Fibroblast of lung (primary cell): ENCODE results near the gene RGS18. TPM values are rescaled to one million over a fixed set of nuclear protein-coding genes. Genes with fewer than 3 reads are reported as not detected.

Experiments
- DNase-seq, 2 donors: peaks; one replicate each; pipeline versions ENCODE4 v3.0.0 to v3.0.0-alpha.2; 2010; ENCODE audit warnings: low read depth in 2 of 2
- H2AFZ ChIP-seq: 2 replicates; pipeline ENCODE4 v1.5.1; 2012; ENCODE audit warnings: low read length, control low read depth, inconsistent platforms
- H3K27ac ChIP-seq: 2 replicates; pipeline ENCODE4 v1.5.1; 2011; ENCODE audit warnings: low read length, control low read depth; ENCODE audit not compliant: insufficient read depth
- H3K27me3 ChIP-seq: 2 replicates; pipeline ENCODE4 v1.5.1; 2011; ENCODE audit warnings: mild to moderate bottlenecking, low read length; ENCODE audit not compliant: control insufficient read depth, insufficient read depth
- H3K36me3 ChIP-seq: 2 replicates; pipeline ENCODE4 v1.5.1; 2011; ENCODE audit warnings: low read length; ENCODE audit not compliant: control insufficient read depth, insufficient read depth
- H3K4me1 ChIP-seq: 2 replicates; pipeline ENCODE4 v1.5.1; 2011; ENCODE audit warnings: low read length; ENCODE audit not compliant: control insufficient read depth, insufficient read depth; ENCODE audit errors: extremely low read depth
- H3K4me2 ChIP-seq: 2 replicates; pipeline ENCODE4 v1.5.1; 2011; ENCODE audit warnings: low read length, control low read depth; ENCODE audit not compliant: insufficient read depth; ENCODE audit errors: extremely low read depth
- H3K4me3 ChIP-seq, 4 experiments: fragments of 200-600 bp in 1 of 4; sonication (generic) in 1 of 4; replicated peaks in 1 of 4; 2 replicates each; pipeline ENCODE4 v1.5.1; 2011 to 2016; ENCODE audit warnings: low read length in 4 of 4, low read depth in 3 of 4, mild to moderate bottlenecking in 3 of 4, control low read depth in 2 of 4, inconsistent platforms in 1 of 4, mixed read lengths in 1 of 4; ENCODE audit not compliant: insufficient read depth in 1 of 4; ENCODE audit errors: control extremely low read depth in 1 of 4
- H3K79me2 ChIP-seq: 2 replicates; pipeline ENCODE4 v1.5.1; 2012; ENCODE audit warnings: mild to moderate bottlenecking, low read length, inconsistent platforms; ENCODE audit not compliant: control insufficient read depth, insufficient read depth
- H3K9ac ChIP-seq: 2 replicates; pipeline ENCODE4 v1.5.1; 2011; ENCODE audit warnings: mild to moderate bottlenecking, low read length, control low read depth; ENCODE audit not compliant: insufficient read depth
- H3K9me3 ChIP-seq: 2 replicates; pipeline ENCODE4 v1.5.1; 2012; ENCODE audit warnings: low read depth, low read length; ENCODE audit not compliant: control insufficient read depth, insufficient read depth
- H4K20me1 ChIP-seq: 2 replicates; pipeline ENCODE4 v1.5.1; 2011; ENCODE audit warnings: low read length; ENCODE audit not compliant: control insufficient read depth, insufficient read depth; ENCODE audit errors: extremely low read depth
- CTCF ChIP-seq, 2 donors: IDR thresholded peaks in 1 of 2; conservative IDR thresholded peaks in 1 of 2; 1 replicate in 1 of 2; 2 replicates in 1 of 2; pipeline ENCODE4 v1.5.1; 2011 to 2012; ENCODE audit warnings: low read length in 2 of 2, control low read depth in 1 of 2, inconsistent platforms in 1 of 2, low read depth in 1 of 2, mild to moderate bottlenecking in 1 of 2
- EZH2 ChIP-seq: IDR thresholded peaks from 2 replicates; pipeline ENCODE4 v1.5.1; 2012; ENCODE audit warnings: low read length, control low read depth, mild to moderate bottlenecking; ENCODE audit errors: missing control alignments
- polyA plus RNA-seq, 2 donors: library from polyadenylated mRNA; depleted of rRNA in 1 of 2; stranded (reverse) in 1 of 2; unstranded in 1 of 2; fragments of >200 nt; gene quantifications; 2 replicates each; pipeline ENCODE4 v1.2.1, GENCODE V29; 2011 to 2012; ENCODE audit warnings: missing spikeins in 1 of 2
- total RNA-seq: library from RNA; depleted of rRNA; stranded (reverse); fragments of >200 nt; gene quantifications from 2 replicates; pipeline ENCODE4 v1.2.1, GENCODE V29; 2014

RGS18 gene
- total and polyA plus RNA-seq, 2 donors (not counting 1 experiment from before 2014, with no cell fraction given) = 0.17 TPM; not detected in 1

GRCh38 chr1:192153276-192153675 lies 5.0 kb upstream of the RGS18 start:
- H3K27ac ChIP-seq = no peak overlapping the region
- no peaks in the 10 kb centered on the region for H4K20me1 ChIP-seq
- no peaks in the 10 kb centered on the region for H3K27me3 ChIP-seq
- no peaks in the 10 kb centered on the region for H3K36me3 ChIP-seq
- no peaks in the 10 kb centered on the region for H3K9me3 ChIP-seq
- H3K9ac ChIP-seq = no peak overlapping the region
- no peak overlapping the region for H3K4me3 ChIP-seq
- H2AFZ ChIP-seq = no peak overlapping the region
- TF ChIP-seq EZH2 (no peak), CTCF (conservative IDR thresholded peaks at IDR 0.05 in 1 of 2, IDR thresholded peaks at IDR 0.05 in 1 of 2; ENCODE audit: low read depth in 1 of 2, low read length in 2 of 2) (no peak)
- no peaks in the 10 kb centered on the region for H3K4me1 ChIP-seq
- DNase-seq = peak; percentile 43 to 57
- no peaks in the 10 kb centered on the region for H3K79me2 ChIP-seq
- no peak overlapping the region for H3K4me2 ChIP-seq

- Histone ChIP-seq H2AFZ (no peak overlapping the region), H4K20me1 (no peaks in the 10 kb centered on the region), H3K9ac (no peak overlapping the region), H3K4me3 (no peak overlapping the region), H3K4me1 (no peaks in the 10 kb centered on the region), H3K36me3 (no peaks in the 10 kb centered on the region), H3K27me3 (no peaks in the 10 kb centered on the region), H3K27ac (no peak overlapping the region), H3K79me2 (no peaks in the 10 kb centered on the region), H3K4me2 (no peak overlapping the region), H3K9me3 (no peaks in the 10 kb centered on the region)
- no peak for TF ChIP-seq EZH2
- TF ChIP-seq CTCF (conservative IDR thresholded peaks at IDR 0.05 in 1 of 2, IDR thresholded peaks at IDR 0.05 in 1 of 2; ENCODE audit: low read depth in 1 of 2, low read length in 2 of 2) = no peak
- DNase-seq = no peak
Observed at GRCh38 chr1:192157067-192157466, 1.2 kb upstream of the RGS18 start.

- Histone ChIP-seq H3K36me3 (no peaks in the 10 kb centered on the region), H3K4me3 (no peak overlapping the region), H3K79me2 (no peaks in the 10 kb centered on the region), H3K4me2 (no peak overlapping the region), H3K27me3 (no peaks in the 10 kb centered on the region), H4K20me1 (no peaks in the 10 kb centered on the region), H3K27ac (no peak overlapping the region), H2AFZ (no peak overlapping the region), H3K9me3 (no peaks in the 10 kb centered on the region), H3K9ac (no peak overlapping the region), H3K4me1 (no peaks in the 10 kb centered on the region)
- no peak for DNase-seq
- TF ChIP-seq CTCF (conservative IDR thresholded peaks at IDR 0.05 in 1 of 2, IDR thresholded peaks at IDR 0.05 in 1 of 2; ENCODE audit: low read depth in 1 of 2, low read length in 2 of 2) (no peak), EZH2 (no peak)
Observed at GRCh38 chr1:192159014-192159413, 752 bp downstream of the RGS18 start.
